ENCODE measurements around the gene CRTC3. TPM values are rescaled to one million over a fixed set of nuclear protein-coding genes. Genes with fewer than 3 reads are reported as not detected.
"Not testable (repeated sequence)": the region's sequence is repeated elsewhere in the genome, so short reads cannot be mapped to it uniquely, and the experiment has no call there.

The CRTC3 gene
- total RNA-seq, 1 experiment from 2014 or later: 7.0 TPM

- DNase-seq (ENCODE audit: low read depth): no peak
Measured at GRCh38 chr15:90523373-90523772, 6.3 kb upstream of the CRTC3 start.

DNA sequence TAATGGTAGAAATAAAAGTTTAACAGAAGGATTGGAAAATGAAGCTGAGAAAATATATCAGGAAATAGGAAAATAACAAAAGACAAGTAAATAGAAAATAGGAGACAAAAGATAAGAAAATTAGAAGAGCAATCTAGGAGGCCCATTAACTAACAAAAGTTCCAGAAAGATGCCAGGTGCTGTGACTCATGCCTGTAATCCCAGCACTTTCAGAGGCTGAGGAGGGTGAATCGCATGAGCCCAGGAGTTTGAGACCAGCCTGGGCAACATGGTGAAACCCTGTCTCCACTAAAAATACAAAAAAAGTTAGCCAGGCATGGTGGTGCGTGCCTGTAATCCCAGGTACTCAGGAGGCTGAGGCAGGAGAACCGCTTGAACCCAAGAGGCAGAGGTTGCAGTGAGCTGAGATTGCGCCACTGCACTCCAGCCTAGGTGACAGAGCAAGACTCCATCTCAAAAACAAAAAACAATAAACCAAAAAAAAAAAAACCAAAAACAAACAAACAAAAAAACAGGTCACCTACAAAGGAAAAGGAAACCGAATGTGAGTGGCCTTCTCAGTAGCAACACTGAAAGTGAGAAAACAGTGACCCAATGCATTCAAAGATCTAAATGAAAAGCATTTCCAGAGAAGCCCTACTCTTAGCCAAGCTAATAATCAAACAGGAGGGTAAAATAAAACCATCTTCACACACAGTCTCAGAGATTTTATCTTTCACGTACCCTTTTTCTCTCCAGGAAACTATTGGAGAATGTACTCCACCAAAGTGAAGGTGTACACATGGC, 5.5 kb upstream of the CRTC3 start:
- not testable (repeated sequence) for DNase-seq (ENCODE audit: low read depth)

DNA sequence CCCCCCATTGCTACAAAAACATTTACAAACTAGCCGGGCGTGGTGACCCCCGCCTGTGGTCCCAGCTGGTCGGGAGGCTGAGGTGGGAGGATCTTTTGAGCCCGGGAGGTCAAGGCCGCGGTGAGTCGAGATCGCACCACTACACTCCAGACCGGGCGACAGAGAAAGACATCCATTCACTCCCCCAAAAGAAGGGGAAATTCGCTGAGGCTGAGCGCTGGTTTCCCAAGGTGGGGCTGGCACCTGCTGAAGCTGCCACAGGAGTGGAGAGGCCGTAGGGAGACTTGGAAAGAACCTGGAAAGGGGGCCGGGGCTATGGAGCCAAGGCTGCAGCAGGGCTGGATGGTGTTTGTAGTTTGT, 732 bp upstream of the CRTC3 start:
- DNase-seq (ENCODE audit: low read depth): no peak

- DNase-seq (ENCODE audit: low read depth): peak; percentile 51
Measured at GRCh38 chr15:90530250-90531051, 728 bp downstream of the CRTC3 start.

GRCh38 chr15:90531147-90531546, 1.4 kb downstream of the CRTC3 start:
- DNase-seq (ENCODE audit: low read depth): no peak

GRCh38 chr15:90535254-90535653, 5.5 kb downstream of the CRTC3 start:
- no peak for DNase-seq (ENCODE audit: low read depth)

GRCh38 chr15:90539789-90540188, 10.1 kb downstream of the CRTC3 start:
- no peak for DNase-seq (ENCODE audit: low read depth)

- no peak for DNase-seq (ENCODE audit: low read depth)
Measured at GRCh38 chr15:90540768-90541167, 11.0 kb downstream of the CRTC3 start.

- no peak for DNase-seq (ENCODE audit: low read depth)
Measured at GRCh38 chr15:90545095-90545494, 15.4 kb downstream of the CRTC3 start.

DNA sequence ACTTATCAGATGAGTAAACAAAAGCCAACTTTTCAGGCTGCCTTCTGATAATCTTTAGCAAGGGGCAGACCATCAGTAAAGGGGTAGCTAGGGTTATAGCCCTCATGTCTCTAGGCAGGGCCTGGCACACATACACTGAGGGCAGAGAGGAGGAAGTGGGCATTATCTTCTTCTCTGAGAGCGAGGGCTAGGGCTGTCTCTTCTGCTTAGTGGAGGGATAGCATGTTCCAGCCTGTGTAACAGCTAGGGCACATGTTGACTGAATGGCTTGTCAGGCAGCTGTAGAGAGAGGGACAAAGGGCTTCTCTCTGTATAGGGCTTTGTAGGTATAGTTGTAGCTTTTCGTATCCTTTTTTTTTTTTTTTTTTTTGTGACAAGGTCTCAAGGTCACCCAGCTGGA, 17.8 kb downstream of the CRTC3 start:
- no peak for DNase-seq (ENCODE audit: low read depth)

- no peak for DNase-seq (ENCODE audit: low read depth)
Measured at GRCh38 chr15:90550919-90551318, 21.2 kb downstream of the CRTC3 start.

GRCh38 chr15:90552162-90552928, 22.6 kb downstream of the CRTC3 start:
- no peak for DNase-seq (ENCODE audit: low read depth)

DNA sequence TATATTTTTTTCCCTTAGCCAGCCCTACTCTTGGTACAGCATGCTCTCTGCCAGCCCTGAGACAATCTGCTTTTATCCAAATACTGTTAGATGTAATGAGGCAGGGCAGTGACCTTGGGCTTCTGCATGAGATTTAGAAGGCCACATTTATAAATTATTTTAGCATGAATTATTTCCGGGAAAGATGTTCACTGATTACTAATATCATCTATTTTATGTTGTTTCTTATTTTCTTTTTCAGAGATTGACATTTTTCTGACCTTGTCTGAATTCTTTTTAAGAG, 23.1 kb downstream of the CRTC3 start:
- no peak for DNase-seq (ENCODE audit: low read depth)

DNA sequence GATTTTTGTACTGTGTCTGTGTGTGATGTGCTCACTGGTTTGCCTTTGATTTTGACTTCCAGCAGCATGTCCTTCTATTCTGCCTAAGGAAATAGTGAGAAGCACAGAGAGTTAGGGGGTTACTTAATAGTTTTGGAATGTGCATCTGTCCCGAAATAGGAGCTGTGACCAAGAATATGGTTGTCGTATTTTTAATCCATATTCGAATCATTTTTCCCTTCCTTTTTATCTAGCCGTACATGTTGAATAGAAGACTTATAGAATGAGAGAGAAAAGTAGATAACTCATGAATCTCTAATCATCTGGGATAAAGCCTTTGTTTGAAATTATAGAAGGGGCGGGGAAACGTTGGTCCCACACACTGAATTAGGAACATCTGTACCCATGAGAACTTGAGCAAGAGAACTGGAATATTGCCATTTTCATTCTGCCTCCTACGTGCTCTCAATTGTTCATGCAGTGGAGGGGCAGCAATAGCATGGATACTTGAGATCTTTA, 23.6 kb downstream of the CRTC3 start:
- DNase-seq (ENCODE audit: low read depth): peak; percentile 31

DNA sequence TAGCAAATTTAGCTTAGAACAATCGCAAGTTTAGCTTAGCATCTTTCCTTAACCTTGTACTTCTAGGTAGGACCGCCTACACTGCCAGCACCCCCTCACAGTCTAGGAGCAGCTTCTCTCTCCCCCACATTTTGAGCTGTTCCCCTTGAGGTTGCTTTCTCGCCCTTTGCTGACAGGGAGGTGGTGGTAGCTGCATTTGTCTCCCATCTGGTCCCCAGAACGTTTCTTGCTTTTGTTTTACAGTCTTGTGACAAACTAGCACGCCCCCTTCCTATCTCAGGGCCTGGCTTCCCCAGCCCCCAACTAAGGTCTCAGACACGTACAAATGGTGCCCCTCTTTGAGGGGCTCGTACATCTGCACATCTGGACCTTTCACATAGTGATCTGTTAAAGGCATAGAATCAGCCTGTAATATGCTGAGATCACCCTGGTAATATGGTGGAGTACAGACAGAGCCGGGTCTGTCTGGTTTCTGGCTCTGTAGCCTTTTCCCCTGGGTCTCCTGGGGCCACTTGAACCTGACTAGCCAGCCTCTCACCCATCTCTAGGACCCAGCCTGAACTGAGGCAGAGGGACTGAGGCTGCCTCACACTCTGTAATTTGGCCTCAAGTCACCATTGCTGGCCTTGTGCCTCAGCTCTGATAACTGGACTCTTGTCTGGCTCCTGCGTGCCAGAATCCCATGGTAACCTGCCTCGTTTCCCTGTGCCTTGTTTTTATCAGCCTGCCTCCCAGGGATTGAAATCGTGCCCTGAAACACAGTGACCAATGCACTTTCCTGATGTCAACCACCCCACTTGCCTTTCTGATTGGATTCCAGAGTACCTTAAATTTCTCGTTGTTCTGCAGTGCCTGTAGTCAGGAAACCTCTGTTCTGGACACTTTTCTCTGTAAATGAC, 27.7 kb downstream of the CRTC3 start:
- peak; percentile 42 for DNase-seq (ENCODE audit: low read depth)

DNA sequence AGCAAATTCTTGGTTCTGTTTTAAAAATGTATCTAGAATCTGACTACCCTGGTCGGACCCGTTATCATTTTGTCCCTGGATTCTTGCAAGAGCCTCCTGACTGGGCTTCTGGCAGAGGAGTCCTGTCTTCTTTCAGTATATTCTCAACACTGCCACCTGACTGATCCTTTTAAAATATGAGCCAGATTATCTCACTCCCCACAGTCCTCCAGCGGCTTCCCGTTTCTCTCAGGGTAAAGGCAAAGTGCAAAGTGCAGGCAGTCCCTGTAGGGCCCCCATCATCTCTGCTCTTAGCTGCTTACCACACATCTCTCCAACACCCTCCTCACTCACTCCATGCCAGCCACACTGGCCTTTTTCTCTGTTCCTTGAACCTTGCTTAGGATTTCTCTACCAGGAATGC, 28.4 kb downstream of the CRTC3 start:
- DNase-seq (ENCODE audit: low read depth): no peak

GRCh38 chr15:90559119-90559518, 29.4 kb downstream of the CRTC3 start:
- DNase-seq (ENCODE audit: low read depth): no peak

DNA sequence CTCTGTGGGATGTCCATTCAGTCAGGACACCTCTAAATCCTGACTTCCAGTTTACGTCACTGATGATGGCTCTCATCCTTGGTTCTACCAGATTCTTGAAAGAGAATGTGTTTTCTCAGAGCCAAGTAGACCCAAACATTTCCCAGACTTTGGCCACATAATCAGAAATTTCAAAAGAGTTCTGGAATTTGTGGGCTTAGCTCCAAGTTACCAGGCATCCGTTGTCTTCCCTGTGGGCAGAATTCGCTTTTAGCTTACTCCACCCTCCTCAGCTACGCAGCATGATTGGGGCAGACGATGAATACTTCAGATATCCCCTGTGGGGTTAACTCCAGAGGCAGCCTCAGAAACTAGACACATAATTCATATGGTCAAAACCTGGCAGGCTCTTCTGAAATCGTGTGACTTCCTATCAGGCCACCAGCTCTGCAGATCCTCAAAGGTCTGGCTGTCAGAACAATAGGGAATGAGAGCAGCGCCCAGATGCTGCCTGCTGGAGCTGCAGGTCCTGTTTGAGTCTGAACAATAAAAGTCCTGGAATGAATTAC, 30.6 kb downstream of the CRTC3 start:
- DNase-seq (ENCODE audit: low read depth): no peak

DNA sequence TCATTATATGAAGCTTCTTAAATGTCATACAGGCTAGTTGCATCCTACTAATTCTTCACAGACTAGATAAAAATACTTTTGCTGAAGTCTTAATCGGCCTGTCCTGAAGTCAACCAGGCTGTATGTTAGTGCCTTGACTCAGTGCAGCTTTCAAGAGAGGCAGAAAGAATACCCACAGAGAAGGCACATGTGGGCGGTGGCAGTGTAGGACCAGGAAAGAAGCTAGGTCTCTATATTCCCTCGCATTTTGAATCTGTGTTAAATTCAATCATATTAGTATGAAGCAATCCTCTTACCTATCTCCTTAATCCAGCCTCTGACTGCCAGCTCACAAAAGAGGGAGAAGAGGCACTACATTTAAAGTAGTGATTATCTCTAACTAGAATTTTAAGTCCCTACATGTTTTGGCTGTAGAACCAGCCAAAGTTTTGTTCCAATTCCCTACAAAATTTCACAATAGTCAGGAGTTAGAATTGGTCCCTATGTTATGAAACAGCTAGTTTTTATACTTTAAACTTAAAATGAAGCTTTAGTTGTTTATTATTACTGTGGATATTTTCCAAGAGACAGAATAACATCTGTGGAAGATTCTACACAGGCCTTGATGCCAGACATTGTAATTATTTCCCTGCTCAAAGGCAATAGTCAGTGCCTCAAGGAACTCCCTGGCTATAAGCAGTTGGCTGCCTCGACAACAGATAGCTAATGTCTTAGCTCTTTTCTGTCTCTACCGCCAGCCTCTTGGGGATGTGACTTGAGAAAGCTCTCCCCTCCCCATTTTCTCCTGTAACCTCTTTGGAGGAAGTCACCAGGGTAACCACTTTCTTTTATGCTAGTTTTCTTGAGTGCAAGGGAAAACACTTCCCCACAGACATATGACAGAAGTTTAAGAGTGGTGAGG, 31.9 kb downstream of the CRTC3 start:
- no peak for DNase-seq (ENCODE audit: low read depth)

- no peak for DNase-seq (ENCODE audit: low read depth)
Measured at GRCh38 chr15:90562669-90563068, 32.9 kb downstream of the CRTC3 start.

Measured in Daoy (cell line).